Measurements from ENCODE around the gene NOXRED1. TPM values are rescaled to one million over a fixed set of nuclear protein-coding genes. Genes with fewer than 3 reads are reported as not detected.
A peak's percentile ranks its signal among the peaks of the same experiment; 100 is the strongest.

NOXRED1 gene
- total RNA-seq, 2 donors from 2014 or later = not detected

GRCh38 chr14:77459072-77459723 is 35.9 kb upstream of the NOXRED1 start:
- Histone ChIP-seq H3K9me3 (no peaks in the 10 kb centered on the region), H3K27me3 (no peaks in the 10 kb centered on the region), H3K4me3 (peak overlapping the region; percentile 74 to 82), H3K27ac (no peak overlapping the region), H3K36me3 (peaks cover 46% of the 10 kb centered on the region), H3K4me1 (peaks cover 0 to 21% of the 10 kb centered on the region in 2 donors)
- TF ChIP-seq CTCF (IDR thresholded peaks at IDR 0.05) = peak; percentile 22 to 63
- peak; percentile 73 for DNase-seq (ENCODE audit: low spot score)

- Histone ChIP-seq H3K4me3 (peak overlapping the region; percentile 74 to 82), H3K4me1 (peaks cover 0 to 21% of the 10 kb centered on the region in 2 donors), H3K36me3 (peaks cover 38% of the 10 kb centered on the region), H3K9me3 (no peaks in the 10 kb centered on the region), H3K27ac (peak overlapping the region; percentile 91 to 94), H3K27me3 (no peaks in the 10 kb centered on the region)
- no peak for DNase-seq (ENCODE audit: low spot score)
- no peak for TF ChIP-seq CTCF (IDR thresholded peaks at IDR 0.05)
Measured at GRCh38 chr14:77458249-77458950, 35.1 kb upstream of the NOXRED1 start.

GRCh38 chr14:77457522-77458248 is 34.4 kb upstream of the NOXRED1 start, which contains the start of the genes AHSA1 and VIPAS39:
TSS of gene AHSA1 (plus strand) at chr14:77458093. CDS start at chr14:77458190, 97 bp downstream.
TSS of gene VIPAS39 (minus strand) at chr14:77457601. CDS start at chr14:77454102, 3,499 bp downstream.
- peaks cover 38% of the 10 kb centered on the region for H3K36me3 ChIP-seq
- H3K4me1 ChIP-seq = peaks cover 0 to 21% of the 10 kb centered on the region in 2 donors
- peak within 1 kb of the TSS; percentile 91 to 94 for H3K27ac ChIP-seq
- no peaks in the 10 kb centered on the region for H3K27me3 ChIP-seq
- peak within 1 kb of the TSS; percentile 74 to 82 for H3K4me3 ChIP-seq
- H3K9me3 ChIP-seq = no peaks in the 10 kb centered on the region
- TF ChIP-seq CTCF (IDR thresholded peaks at IDR 0.05) = no peak
- peak; percentile 97 for DNase-seq (ENCODE audit: low spot score)

GRCh38 chr14:77457115-77457521 is 33.8 kb upstream of the NOXRED1 start:
- peak overlapping the region; percentile 91 to 94 for H3K27ac ChIP-seq
- peaks cover 0 to 21% of the 10 kb centered on the region in 2 donors for H3K4me1 ChIP-seq
- no peaks in the 10 kb centered on the region for H3K27me3 ChIP-seq
- no peaks in the 10 kb centered on the region for H3K9me3 ChIP-seq
- peak overlapping the region; percentile 74 to 82 for H3K4me3 ChIP-seq
- peaks cover 32% of the 10 kb centered on the region for H3K36me3 ChIP-seq
- no peak for DNase-seq (ENCODE audit: low spot score)
- no peak for TF ChIP-seq CTCF (IDR thresholded peaks at IDR 0.05)

GRCh38 chr14:77455966-77456640 is 32.8 kb upstream of the NOXRED1 start:
- H3K36me3 ChIP-seq = peaks cover 24% of the 10 kb centered on the region
- peaks cover 0 to 21% of the 10 kb centered on the region in 2 donors for H3K4me1 ChIP-seq
- H3K9me3 ChIP-seq = no peaks in the 10 kb centered on the region
- TF ChIP-seq CTCF (IDR thresholded peaks at IDR 0.05) = no peak
- no peak overlapping the region for H3K27ac ChIP-seq
- no peak for DNase-seq (ENCODE audit: low spot score)
- H3K4me3 ChIP-seq = no peak overlapping the region
- H3K27me3 ChIP-seq = no peaks in the 10 kb centered on the region

Data from right atrium auricular region (tissue), 2 donors.